Measurements from ENCODE around the gene GRAMD2B. TPM values are rescaled to one million over a fixed set of nuclear protein-coding genes. Genes with fewer than 3 reads are reported as not detected.

The GRAMD2B gene
- total and polyA plus RNA-seq, 12 donors, result 4.0 to 80.9 (median 25.2) TPM

DNA sequence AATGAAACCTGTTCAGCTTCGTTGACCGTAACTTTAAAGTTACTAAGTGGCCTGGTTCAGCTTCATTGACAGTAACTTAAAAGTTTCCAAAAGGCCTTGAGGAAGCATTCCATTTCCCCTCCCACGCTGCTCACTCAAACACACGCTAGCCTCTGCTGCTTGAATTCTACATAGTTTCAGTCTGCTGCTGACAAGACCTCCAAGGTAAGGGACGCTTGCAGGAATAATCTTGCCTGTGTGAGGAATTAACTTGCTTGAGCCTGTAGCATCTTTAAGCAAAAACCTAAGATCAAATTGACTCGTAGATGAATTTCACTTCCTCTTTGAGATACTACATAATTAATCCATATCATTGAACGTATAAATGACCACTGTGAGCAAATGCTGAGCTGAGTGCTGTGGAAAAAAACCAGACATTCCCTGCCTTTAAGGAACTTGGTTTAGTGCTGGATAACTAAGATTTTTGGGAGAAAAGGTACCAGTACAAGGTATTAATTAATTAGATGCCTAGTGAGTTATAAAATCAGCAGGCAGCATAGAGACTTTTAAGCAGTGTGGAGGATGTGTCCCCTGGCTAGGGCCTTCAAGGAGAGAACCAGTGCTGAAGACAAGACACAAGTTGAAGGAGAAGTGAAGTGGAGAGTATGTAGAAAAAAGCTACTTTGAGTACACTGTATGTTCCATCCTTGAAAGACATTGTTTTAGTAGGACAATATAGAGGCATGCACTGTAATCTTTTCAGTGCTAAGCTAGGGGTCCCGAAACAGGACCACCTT, 39.2 kb downstream of the GRAMD2B start:
- H3K9me3 ChIP-seq (replicated peaks in 1 of 3), result no peaks in the 10 kb centered on the region
- H3K27ac ChIP-seq, result peak overlapping the region in 3 of 5 donors; percentile 28 to 73 (median 64)
- TF ChIP-seq CTCF (IDR thresholded peaks at IDR 0.05), result no peak
- TF ChIP-seq POLR2A (IDR thresholded peaks at IDR 0.05), result no peak
- H3K27me3 ChIP-seq, result no peaks in the 10 kb centered on the region
- intact Hi-C loops (cut with DNase I), result no loop called here
- H3K4me1 ChIP-seq (replicated peaks in 1 of 2), result peaks cover 16% of the 10 kb centered on the region in 2 donors
- peak in 5 of 7 donors; percentile 30 to 61 (median 54) for DNase-seq
- H3K4me3 ChIP-seq, result no peak overlapping the region
- peaks cover 0 to 5% of the 10 kb centered on the region in 2 donors for H3K36me3 ChIP-seq (replicated peaks in 1 of 2)
- WGBS, 4 donors, result 29 to 32% (median 31%) methylated on average over 8 of the region's 8 CpGs

DNA sequence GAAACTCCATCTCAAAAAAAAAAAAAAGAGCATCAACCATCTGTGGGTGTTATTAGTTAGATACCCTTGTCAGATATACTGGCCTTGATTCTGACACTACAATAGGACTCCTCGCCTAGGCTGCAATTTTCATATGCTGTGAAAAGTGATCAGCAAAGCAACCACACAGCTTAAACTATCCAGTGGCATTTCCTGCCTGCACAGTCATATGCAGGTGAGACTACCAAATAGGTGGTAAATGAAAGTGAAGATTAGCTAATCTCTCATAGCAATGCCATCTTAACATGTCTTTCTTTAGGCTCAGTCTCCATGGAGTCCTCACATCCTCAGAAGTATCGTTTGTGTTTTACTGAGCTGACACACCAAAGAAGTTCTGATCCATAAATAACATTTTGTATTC, 40.8 kb downstream of the GRAMD2B start:
- TF ChIP-seq POLR2A (IDR thresholded peaks at IDR 0.05) (no peak), CTCF (IDR thresholded peaks at IDR 0.05) (no peak)
- no peaks in the 10 kb centered on the region for H3K27me3 ChIP-seq
- peaks cover 16 to 22% of the 10 kb centered on the region in 2 donors for H3K4me1 ChIP-seq (replicated peaks in 1 of 2)
- no peak overlapping the region for H3K4me3 ChIP-seq
- H3K36me3 ChIP-seq (replicated peaks in 1 of 2), result peaks cover 0 to 5% of the 10 kb centered on the region in 2 donors
- intact Hi-C loops (cut with DNase I), result no loop called here
- DNase-seq, result no peak
- no peaks in the 10 kb centered on the region for H3K9me3 ChIP-seq (replicated peaks in 1 of 3)
- H3K27ac ChIP-seq, result peak overlapping the region in 1 of 5 donors; percentile 11
- WGBS, 4 donors, result 89 to 91% (median 90%) methylated on average over 2 of the region's 2 CpGs

DNA sequence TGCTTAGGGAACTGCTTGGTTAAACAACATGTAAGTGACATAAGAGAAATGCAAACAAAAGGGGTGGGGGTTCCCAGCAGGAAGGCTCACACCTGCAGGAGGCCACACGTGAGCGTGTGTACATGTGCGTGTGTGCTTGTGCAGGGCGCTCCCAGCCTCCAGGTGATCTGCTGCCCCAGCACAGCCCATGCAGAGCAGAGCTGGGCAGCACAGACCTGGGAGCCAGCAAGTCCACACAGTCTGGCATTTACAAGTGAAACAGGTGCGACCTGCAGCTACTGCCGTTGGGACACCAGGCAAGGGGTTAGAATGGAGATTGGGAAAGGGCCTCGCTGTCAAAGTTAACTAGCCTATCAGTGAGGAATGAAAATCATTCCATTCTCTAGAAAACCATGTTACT, 41.8 kb downstream of the GRAMD2B start:
- 90 to 95% (median 91%) methylated on average over 7 of the region's 7 CpGs for WGBS, 4 donors

GRCh38 chr5:126468091-126468490, 44.9 kb downstream of the GRAMD2B start:
- Histone ChIP-seq H3K36me3 (replicated peaks in 1 of 2) (peaks cover 0 to 25% of the 10 kb centered on the region in 2 donors), H3K4me1 (replicated peaks in 1 of 2) (peaks cover 9 to 15% of the 10 kb centered on the region in 2 donors), H3K27me3 (no peaks in the 10 kb centered on the region), H3K27ac (peak overlapping the region in 2 of 5 donors; percentile 3 to 29), H3K4me3 (no peak overlapping the region), H3K9me3 (replicated peaks in 1 of 3) (no peaks in the 10 kb centered on the region)
- TF ChIP-seq CTCF (IDR thresholded peaks at IDR 0.05), result no peak
- TF ChIP-seq POLR2A (IDR thresholded peaks at IDR 0.05), result no peak
- WGBS, 4 donors, result 73 to 90% (median 86%) methylated on average over 3 of the region's 3 CpGs
- intact Hi-C loops (cut with DNase I), result no loop called here
- DNase-seq, result no peak

More for the DNA sequence above, 41.8 kb downstream of the GRAMD2B start:
- Histone ChIP-seq H3K27ac (no peak overlapping the region), H3K4me3 (no peak overlapping the region), H3K27me3 (no peaks in the 10 kb centered on the region), H3K4me1 (replicated peaks in 1 of 2) (peaks cover 23 to 29% of the 10 kb centered on the region in 2 donors), H3K36me3 (replicated peaks in 1 of 2) (peaks cover 0 to 5% of the 10 kb centered on the region in 2 donors), H3K9me3 (replicated peaks in 1 of 3) (no peaks in the 10 kb centered on the region)
- intact Hi-C loops (cut with DNase I), result no loop called here
- no peak for DNase-seq
- TF ChIP-seq POLR2A (IDR thresholded peaks at IDR 0.05) (no peak), CTCF (IDR thresholded peaks at IDR 0.05) (no peak)
